Tibial nerve (tissue), 4 donors: Measurements from ENCODE around the gene KRT71. TPM values are rescaled to one million over a fixed set of nuclear protein-coding genes. Genes with fewer than 3 reads are reported as not detected.
A peak's percentile ranks its signal among the peaks of the same experiment; 100 is the strongest.

ENCODE experiments used
- DNase-seq, 2 donors: peaks; one replicate each; pipeline ENCODE4 v3.0.0-alpha.2; 2019; ENCODE audit warnings: low spot score in 2 of 2
- H3K27ac ChIP-seq, 4 donors: fragments of 200-600 bp; sonication (generic) in 3 of 4; one replicate each; pipeline ENCODE4 v1.5.1; 2017 to 2019; ENCODE audit warnings: mild to moderate bottlenecking in 1 of 4
- H3K27me3 ChIP-seq, 2 donors: fragments of 200-600 bp; sonication (generic) in 1 of 2; one replicate each; pipeline versions ENCODE4 v1.5.1 to v1.6.0; 2017 to 2019
- H3K36me3 ChIP-seq, 3 donors: fragments of 200-600 bp; sonication (generic); one replicate each; pipeline ENCODE4 v1.5.1; 2018 to 2019
- H3K4me1 ChIP-seq, 4 donors: fragments of 200-600 bp; sonication (generic) in 3 of 4; one replicate each; pipeline ENCODE4 v1.5.1; 2017 to 2019
- H3K4me3 ChIP-seq, 4 donors: fragments of 200-600 bp; sonication (generic) in 3 of 4; one replicate each; pipeline ENCODE4 v1.5.1; 2017 to 2019; ENCODE audit warnings: mild to moderate bottlenecking in 1 of 4, moderate library complexity in 1 of 4
- H3K9me3 ChIP-seq, 4 donors: fragments of 200-600 bp; sonication (generic) in 3 of 4; one replicate each; pipeline ENCODE4 v1.5.1; 2017 to 2019
- CTCF ChIP-seq, 5 experiments: fragments of 200-600 bp in 3 of 5; fragments of 450-650 bp in 2 of 5; sonication (generic) in 3 of 5; IDR thresholded peaks; one replicate each; pipeline ENCODE4 v1.5.1; 2016 to 2019; ENCODE audit warnings: antibody characterized with exemption in 5 of 5, mild to moderate bottlenecking in 3 of 5, moderate library complexity in 2 of 5
- EP300 ChIP-seq, 2 donors: sonication (generic); formaldehyde crosslinking; IDR thresholded peaks; one replicate each; pipeline ENCODE4 v1.6.1; 2017; ENCODE audit warnings: antibody characterized with exemption in 2 of 2, mild to moderate bottlenecking in 1 of 2
- POLR2A ChIP-seq, 2 donors: fragments of 450-650 bp; IDR thresholded peaks; one replicate each; pipeline ENCODE4 v1.6.1; 2017; ENCODE audit warnings: antibody characterized with exemption in 2 of 2, mild to moderate bottlenecking in 2 of 2, moderate library complexity in 2 of 2
- WGBS, 2 donors: methylation state at CpG; one replicate each; pipeline ENCODE4 v1.1.5; 2018; 5-methylcytosine and 5-hydroxymethylcytosine counted together
- total RNA-seq, 4 donors: library from RNA; depleted of rRNA; stranded (reverse); fragments of >200 nt; gene quantifications; one replicate each; pipeline ENCODE4 v1.1.0, GENCODE V29; 2016

Gene KRT71
- total RNA-seq, 4 donors from 2014 or later = not detected

DNA sequence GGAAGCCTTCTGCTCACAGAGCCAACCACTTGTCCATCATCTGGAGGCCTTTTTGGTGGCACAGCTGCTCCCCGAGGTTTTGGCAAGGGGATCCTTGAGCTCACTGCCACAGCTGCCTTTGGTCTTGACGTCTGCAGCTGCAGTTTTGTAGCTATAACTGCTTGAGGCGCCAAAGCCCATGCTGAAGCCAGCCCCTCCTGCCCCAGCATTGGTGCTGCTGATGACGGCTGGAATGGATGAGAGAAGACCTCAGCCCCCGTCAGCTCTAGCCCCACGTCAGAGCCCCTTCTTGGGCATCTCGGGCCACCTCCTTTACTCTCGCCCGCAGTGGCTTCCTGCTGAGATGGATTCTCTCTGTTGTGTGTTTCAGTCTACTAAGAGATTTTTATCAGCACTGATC, 33.0 kb upstream of the KRT71 start:
- H3K27me3 ChIP-seq = no peaks in the 10 kb centered on the region
- WGBS, 2 donors = 69% methylated on average over 9 of the region's 9 CpGs
- no peaks in the 10 kb centered on the region for H3K9me3 ChIP-seq
- H3K4me1 ChIP-seq = no peaks in the 10 kb centered on the region
- no peaks in the 10 kb centered on the region for H3K36me3 ChIP-seq
- H3K4me3 ChIP-seq = no peak overlapping the region
- TF ChIP-seq POLR2A (IDR thresholded peaks at IDR 0.05) (no peak), CTCF (IDR thresholded peaks at IDR 0.05) (no peak), EP300 (IDR thresholded peaks at IDR 0.05) (no peak)
- DNase-seq = no peak
- H3K27ac ChIP-seq = no peak overlapping the region

- Histone ChIP-seq H3K27ac (no peak overlapping the region), H3K4me3 (no peak overlapping the region), H3K4me1 (no peaks in the 10 kb centered on the region), H3K36me3 (no peaks in the 10 kb centered on the region), H3K9me3 (no peaks in the 10 kb centered on the region), H3K27me3 (no peaks in the 10 kb centered on the region)
- no peak for DNase-seq
- 79 to 91% methylated on average over 3 of the region's 3 CpGs for WGBS, 2 donors
- no peak for TF ChIP-seq EP300 (IDR thresholded peaks at IDR 0.05)
- TF ChIP-seq CTCF (IDR thresholded peaks at IDR 0.05) = no peak
These were observed 32.1 kb upstream of the KRT71 start for GRCh38 chr12:52585066-52585465.

DNA sequence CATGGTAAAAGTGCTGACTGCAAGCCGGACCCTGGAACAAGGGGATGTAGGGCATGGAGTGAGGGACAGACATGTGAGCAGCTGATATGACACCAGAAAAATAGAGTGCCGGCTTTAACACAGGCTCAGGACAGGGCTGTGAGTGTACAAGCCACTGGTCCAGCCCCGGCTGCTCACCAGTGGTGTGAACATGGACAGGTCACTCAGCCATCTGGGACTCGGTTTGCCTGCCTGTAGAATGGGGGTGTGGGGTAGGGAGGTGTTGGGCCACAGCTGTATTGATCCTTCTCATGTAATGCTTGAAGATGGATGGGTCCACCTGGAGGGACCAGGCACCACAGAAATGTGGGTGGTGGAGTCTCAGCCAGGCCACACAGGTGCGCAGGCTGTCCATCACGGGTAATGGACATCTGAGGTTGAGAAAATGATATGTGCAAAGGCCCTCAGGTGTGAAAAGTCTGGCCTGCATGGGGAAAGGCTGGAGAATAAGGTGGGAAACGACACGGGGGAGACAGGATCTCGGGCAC, 31.3 kb upstream of the KRT71 start:
- Histone ChIP-seq H3K9me3 (no peaks in the 10 kb centered on the region), H3K27me3 (no peaks in the 10 kb centered on the region), H3K27ac (no peak overlapping the region), H3K4me3 (no peak overlapping the region), H3K4me1 (no peaks in the 10 kb centered on the region), H3K36me3 (no peaks in the 10 kb centered on the region)
- no peak for DNase-seq
- WGBS, 2 donors = 87 to 88% methylated on average over 9 of the region's 9 CpGs
- no peak for TF ChIP-seq EP300 (IDR thresholded peaks at IDR 0.05)
- no peak for TF ChIP-seq POLR2A (IDR thresholded peaks at IDR 0.05)
- TF ChIP-seq CTCF (IDR thresholded peaks at IDR 0.05) = no peak

DNA sequence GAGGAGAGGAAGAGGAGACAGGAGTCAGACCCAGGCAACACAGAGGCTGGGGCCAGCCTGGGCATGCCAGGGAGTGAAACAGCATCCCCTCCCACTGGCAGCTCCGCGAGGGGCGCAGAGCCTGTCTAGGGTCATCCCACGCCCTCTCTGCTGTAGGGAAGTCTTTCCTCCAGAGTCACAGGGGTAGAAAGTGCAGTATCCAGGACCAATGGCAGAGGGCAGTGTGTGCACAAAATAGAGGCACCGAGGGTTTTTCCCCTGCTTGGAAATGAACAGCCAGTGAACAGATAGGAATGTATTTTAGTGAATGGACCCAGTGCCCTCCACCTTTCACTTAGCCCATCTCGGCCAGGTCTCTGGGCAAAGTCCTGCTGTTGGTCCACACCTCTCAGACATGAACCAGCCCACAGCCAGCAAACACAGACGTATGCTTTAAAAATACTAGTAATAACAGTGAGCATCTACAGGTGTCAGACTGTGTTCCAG, 30.1 kb upstream of the KRT71 start:
- Histone ChIP-seq H3K9me3 (no peaks in the 10 kb centered on the region), H3K4me3 (no peak overlapping the region), H3K4me1 (no peaks in the 10 kb centered on the region), H3K27ac (no peak overlapping the region), H3K27me3 (no peaks in the 10 kb centered on the region), H3K36me3 (no peaks in the 10 kb centered on the region)
- 15 to 21% methylated on average over 7 of the region's 7 CpGs for WGBS, 2 donors
- TF ChIP-seq EP300 (IDR thresholded peaks at IDR 0.05) = no peak
- TF ChIP-seq POLR2A (IDR thresholded peaks at IDR 0.05) = no peak
- peak; percentile 34 to 79 (median 56) for TF ChIP-seq CTCF (IDR thresholded peaks at IDR 0.05)
- peak; percentile 27 to 78 for DNase-seq

- DNase-seq = no peak
- Histone ChIP-seq H3K27ac (no peak overlapping the region), H3K4me1 (no peaks in the 10 kb centered on the region), H3K4me3 (no peak overlapping the region), H3K36me3 (no peaks in the 10 kb centered on the region), H3K27me3 (no peaks in the 10 kb centered on the region), H3K9me3 (no peaks in the 10 kb centered on the region)
- WGBS, 2 donors = 78 to 80% methylated on average over 2 of the region's 2 CpGs
- TF ChIP-seq EP300 (IDR thresholded peaks at IDR 0.05) (no peak), CTCF (IDR thresholded peaks at IDR 0.05) (no peak), POLR2A (IDR thresholded peaks at IDR 0.05) (no peak)
These were observed 29.5 kb upstream of the KRT71 start for GRCh38 chr12:52582486-52582885.
